HCT116 (cell line): Measurements from ENCODE around the gene VPS9D1. TPM values are rescaled to one million over a fixed set of nuclear protein-coding genes. Genes with fewer than 3 reads are reported as not detected.
A peak's percentile ranks its signal among the peaks of the same experiment; 100 is the strongest.
"Not testable (repeated sequence)": the region's sequence is repeated elsewhere in the genome, so short reads cannot be mapped to it uniquely, and the experiment has no call there.

ENCODE experiments used
- ATAC-seq: fragments of 200-7000 bp; cut with Tn5 transposase; 2 replicates; pipeline ENCODE4 v1.9.1; 2020; ENCODE audit warnings: mild to moderate bottlenecking, moderate library complexity
- BruUV-seq: library from RNA; stranded (reverse); fragments of 400-500 nt; replicated peaks from 2 replicates; lab custom pipeline; 2021; lab: Mats Ljungman, UMichigan
- CTCF ChIA-PET: fragments of 300-600 bp; sonication (Branson Sonifier 250); formaldehyde crosslinking; loops from one replicate; lab custom pipeline; 2021; ENCODE audit warnings: antibody characterized with exemption; lab: Charles Lee
- POLR2A ChIA-PET: fragments of 300-600, 350-600 bp; sonication (Branson Sonifier 250); formaldehyde crosslinking; loops from one replicate; lab custom pipeline; 2021; ENCODE audit warnings: antibody characterized with exemption; lab: Charles Lee
- RAD21 ChIA-PET, 2 experiments: fragments of 300-600 bp; sonication (Branson Sonifier 250); formaldehyde crosslinking; loops; one replicate each; lab custom pipeline; 2023; ENCODE audit warnings: low total read pairs in 2 of 2; ENCODE audit not compliant: uncharacterized antibody in 2 of 2, unreplicated experiment in 2 of 2, low non-redundant PET in 1 of 2; lab: Charles Lee
- DNase-seq: peaks from one replicate; pipeline ENCODE4 v3.0.0-alpha.2; 2010; ENCODE audit warnings: low read depth, low spot score
- H2AFZ ChIP-seq: fragments of 200-600 bp; shearing (Covaris generic), sonication (generic); 2 replicates; pipeline ENCODE4 v1.6.1; 2017; ENCODE audit warnings: low read depth, mixed run types, mixed read lengths, antibody characterized with exemption, low read length; ENCODE audit not compliant: poor library complexity, severe bottlenecking
- H3K27ac ChIP-seq: 2 replicates; pipeline ENCODE4 v1.5.1; 2012; ENCODE audit warnings: low read depth, low read length
- H3K27me3 ChIP-seq: fragments of 200-600 bp; sonication (generic); 2 replicates; pipeline ENCODE4 v1.6.1; 2016; ENCODE audit warnings: mixed run types, low read length, mixed read lengths; ENCODE audit not compliant: insufficient read depth
- H3K36me3 ChIP-seq, 2 experiments: fragments of 200-500 bp in 1 of 2; fragments of 200-600 bp in 1 of 2; sonication (Bioruptor generic) in 1 of 2; sonication (generic) in 1 of 2; 2 replicates each; pipeline versions ENCODE4 v1.5.1 to v1.6.1; 2014 to 2016; ENCODE audit warnings: low read length in 2 of 2, inconsistent platforms in 1 of 2, mixed read lengths in 1 of 2, mixed run types in 1 of 2; ENCODE audit not compliant: insufficient read depth in 2 of 2, control insufficient read depth in 1 of 2
- H3K4me1 ChIP-seq, 2 experiments: fragments of 200-600 bp in 1 of 2; sonication (generic) in 1 of 2; 2 replicates each; pipeline versions ENCODE4 v1.5.1 to v1.6.1; 2012 to 2017; ENCODE audit warnings: low read length in 2 of 2, inconsistent platforms in 1 of 2, mild to moderate bottlenecking in 1 of 2, mixed read lengths in 1 of 2, mixed run types in 1 of 2, moderate library complexity in 1 of 2; ENCODE audit not compliant: insufficient read depth in 2 of 2, control insufficient read depth in 1 of 2
- H3K4me2 ChIP-seq: fragments of 200-600 bp; sonication (generic); 2 replicates; pipeline ENCODE4 v1.6.1; 2017; ENCODE audit warnings: mixed run types, low read length, mixed read lengths
- H3K4me3 ChIP-seq, 2 experiments: fragments of 200-600 bp in 1 of 2; sonication (generic) in 1 of 2; replicated peaks in 1 of 2; 2 replicates each; pipeline ENCODE4 v1.5.1; 2011 to 2016; ENCODE audit warnings: low read length in 2 of 2, control low read depth in 1 of 2, low read depth in 1 of 2, mild to moderate bottlenecking in 1 of 2, mixed read lengths in 1 of 2, mixed run types in 1 of 2
- H3K79me2 ChIP-seq: fragments of 200-600 bp; sonication (generic); 2 replicates; pipeline ENCODE4 v1.6.1; 2017; ENCODE audit warnings: mild to moderate bottlenecking, mixed run types, low read length, moderate library complexity, mixed read lengths; ENCODE audit not compliant: insufficient read depth
- H3K9ac ChIP-seq: fragments of 200-600 bp; sonication (generic); 2 replicates; pipeline ENCODE4 v1.6.1; 2016; ENCODE audit warnings: low read length, mixed read lengths
- H3K9me2 ChIP-seq: fragments of 200-600 bp; sonication (generic), shearing (Covaris generic); 2 replicates; pipeline ENCODE4 v1.6.1; 2017; ENCODE audit warnings: mixed run types, mild to moderate bottlenecking, moderate library complexity; ENCODE audit not compliant: insufficient read depth
- H3K9me3 ChIP-seq, 2 experiments: fragments of 200-500 bp in 1 of 2; fragments of 200-600 bp in 1 of 2; sonication (Bioruptor generic) in 1 of 2; sonication (generic) in 1 of 2; 2 replicates each; pipeline ENCODE4 v1.6.1; 2014 to 2017; ENCODE audit warnings: low read length in 2 of 2, mixed read lengths in 2 of 2, inconsistent platforms in 1 of 2, low read depth in 1 of 2, mild to moderate bottlenecking in 1 of 2, mixed run types in 1 of 2, moderate library complexity in 1 of 2; ENCODE audit not compliant: control insufficient read depth in 1 of 2, insufficient read depth in 1 of 2
- H4K20me1 ChIP-seq: fragments of 200-600 bp; sonication (generic), shearing (Covaris generic); 2 replicates; pipeline ENCODE4 v1.6.1; 2017; ENCODE audit warnings: mixed run types, mild to moderate bottlenecking, moderate library complexity; ENCODE audit not compliant: insufficient read depth
- CBX3 ChIP-seq: IDR thresholded peaks from 2 replicates; pipeline ENCODE4 v1.6.1; 2012; ENCODE audit warnings: low read depth
- CTCF ChIP-seq, 3 experiments: fragments of 200-600 bp in 1 of 3; sonication (generic) in 1 of 3; IDR thresholded peaks in 2 of 3; conservative IDR thresholded peaks in 1 of 3; 2 replicates each; pipeline ENCODE4 v1.5.1; 2012 to 2017; ENCODE audit warnings: low read depth in 2 of 3, low read length in 2 of 3, antibody characterized with exemption in 1 of 3, borderline replicate concordance in 1 of 3, control low read depth in 1 of 3, mild to moderate bottlenecking in 1 of 3, mixed read lengths in 1 of 3, mixed run types in 1 of 3, moderate library complexity in 1 of 3; ENCODE audit not compliant: insufficient read depth in 1 of 3
- RAD21 ChIP-seq: IDR thresholded peaks from 2 replicates; pipeline ENCODE4 v1.6.1; 2012; ENCODE audit warnings: low read depth, mild to moderate bottlenecking
- intact Hi-C: fragments of 100-400 bp; cut with micrococcal nuclease; formaldehyde crosslinking; loops from 2 replicates; pipeline ENCODE4 v1.10.0; 2022
- total RNA-seq: library from RNA; stranded (reverse); gene quantifications from one replicate; pipeline ENCODE4 v1.2.1, GENCODE V29; 2021; ENCODE audit not compliant: unreplicated experiment

The VPS9D1 gene
- total RNA-seq, 1 experiment from 2014 or later: 4.2 TPM

- H3K4me3 ChIP-seq, H3K9me3 ChIP-seq, H3K4me2 ChIP-seq, H3K79me2 ChIP-seq, H2AFZ ChIP-seq, RAD21 ChIA-PET, BruUV-seq, H3K27me3 ChIP-seq, H3K27ac ChIP-seq, H3K9me2 ChIP-seq, H4K20me1 ChIP-seq, H3K9ac ChIP-seq, H3K4me1 ChIP-seq: not testable (repeated sequence)
- peaks cover 2 to 30% of the 10 kb centered on the region in 2 experiments; a peak in 2 of 4 replicates for H3K36me3 ChIP-seq
- DNase-seq: peak; percentile 60
- POLR2A ChIA-PET: interaction anchor here (0.8 kb wide), 1 partner anchor 102 kb away, joined by 4 read pairs; no protein-coding TSS in a partner anchor
- TF ChIP-seq RAD21 (peak; percentile 79), CTCF (IDR thresholded peaks at IDR 0.05 in 2 of 3, conservative IDR thresholded peaks at IDR 0.05 in 1 of 3; ENCODE audit: borderline replicate concordance in 1 of 3, insufficient read depth in 1 of 3, low read depth in 2 of 3, low read length in 2 of 3) (peak; percentile 59 to 72 (median 70); a peak in 5 of 6 replicates), CBX3 (peak; percentile 98)
- intact Hi-C loops: loop anchor here (2.0 kb wide), 2 partner anchors 68 to 92 kb away; partner anchors contain the start of gene CPNE7
- peak; percentile 46; the same call in 1 of the 2 replicates for ATAC-seq
- CTCF ChIA-PET: interaction anchor here (0.9 to 1.0 kb wide), 2 partner anchors 20 kb away, joined by 3 read pairs; partner anchors contain the start of gene CDK10
Measured at GRCh38 chr16:89667000-89667399, 53.7 kb downstream of the VPS9D1 start.

- H3K4me1 ChIP-seq, H3K4me3 ChIP-seq, CTCF ChIA-PET, H2AFZ ChIP-seq, intact Hi-C loops, DNase-seq, H4K20me1 ChIP-seq, H3K9me2 ChIP-seq, H3K4me2 ChIP-seq, H3K9me3 ChIP-seq, H3K9ac ChIP-seq, H3K27ac ChIP-seq, H3K27me3 ChIP-seq, ATAC-seq, BruUV-seq: not testable (repeated sequence)
- ChIA-PET RAD21 (interaction anchor here in 1 of 2 experiments (0.5 kb wide), 1 partner anchor 48 kb away, joined by 4 read pairs; no protein-coding TSS in a partner anchor), POLR2A (interaction anchor here (0.8 kb wide), 1 partner anchor 36 kb away, joined by 3 read pairs; no protein-coding TSS in a partner anchor)
- peaks cover 25% of the 10 kb centered on the region for H3K79me2 ChIP-seq
- peaks cover 19 to 56% of the 10 kb centered on the region in 2 experiments for H3K36me3 ChIP-seq
Measured at GRCh38 chr16:89664238-89664637, 56.5 kb downstream of the VPS9D1 start.
